ENCODE data around the gene CDH13.

DNA sequence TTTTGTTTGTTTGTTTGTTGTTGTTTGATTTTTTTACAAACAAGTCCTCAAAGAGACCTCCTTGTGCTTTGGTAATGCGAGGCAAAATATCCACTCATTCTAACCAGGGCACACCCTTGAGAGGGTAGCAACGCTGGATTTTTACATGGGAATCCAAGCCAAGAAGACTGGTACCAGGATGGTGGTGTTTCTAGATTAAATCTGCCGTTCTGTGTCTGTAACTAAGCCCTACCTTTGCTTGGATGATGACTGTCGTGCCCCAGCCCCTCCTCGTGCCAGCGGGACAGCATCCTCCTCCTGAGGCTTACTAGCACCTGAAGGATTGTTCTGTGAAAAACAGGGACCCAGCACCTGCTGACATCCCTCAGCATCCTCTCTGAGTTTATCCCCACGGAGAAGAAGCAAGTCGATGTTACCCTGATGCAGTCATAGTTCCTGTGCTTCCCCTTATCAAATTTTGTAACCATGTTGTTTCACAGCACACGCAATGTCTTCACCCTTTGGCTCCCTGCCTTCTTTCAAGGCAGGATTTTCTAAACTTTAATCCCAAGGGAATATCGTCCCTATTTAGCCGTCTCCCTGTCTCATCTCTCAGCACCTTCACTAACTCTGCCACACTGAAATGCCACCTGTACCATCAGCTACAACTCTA, 1175.9 kb downstream of the CDH13 start:
- no peak for TF ChIP-seq CTCF (IDR thresholded peaks at IDR 0.05 in 2 of 3, conservative IDR thresholded peaks at IDR 0.05 in 1 of 3; ENCODE audit: control insufficient read depth in 2 of 3, extremely low read depth in 1 of 3, insufficient read depth in 1 of 3, low read depth in 3 of 3, low read length in 3 of 3)
- no peak for TF ChIP-seq SP1 (IDR thresholded peaks at IDR 0.05; ENCODE audit: low read depth, low read length)
- TF ChIP-seq PAX8 (IDR thresholded peaks at IDR 0.05) = no peak
- no peak for TF ChIP-seq NBN (IDR thresholded peaks at IDR 0.05)
- TF ChIP-seq, protein P1, sequence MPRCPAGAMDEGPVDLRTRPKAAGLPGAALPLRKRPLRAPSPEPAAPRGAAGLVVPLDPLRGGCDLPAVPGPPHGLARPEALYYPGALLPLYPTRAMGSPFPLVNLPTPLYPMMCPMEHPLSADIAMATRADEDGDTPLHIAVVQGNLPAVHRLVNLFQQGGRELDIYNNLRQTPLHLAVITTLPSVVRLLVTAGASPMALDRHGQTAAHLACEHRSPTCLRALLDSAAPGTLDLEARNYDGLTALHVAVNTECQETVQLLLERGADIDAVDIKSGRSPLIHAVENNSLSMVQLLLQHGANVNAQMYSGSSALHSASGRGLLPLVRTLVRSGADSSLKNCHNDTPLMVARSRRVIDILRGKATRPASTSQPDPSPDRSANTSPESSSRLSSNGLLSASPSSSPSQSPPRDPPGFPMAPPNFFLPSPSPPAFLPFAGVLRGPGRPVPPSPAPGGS (IDR thresholded peaks at IDR 0.05; ENCODE audit: borderline replicate concordance, insufficient read depth, low read depth, low read length, poor library complexity, severe bottlenecking) = no peak
- no peak for TF ChIP-seq EP300 (IDR thresholded peaks at IDR 0.05; ENCODE audit: borderline replicate concordance in 1 of 2, control insufficient read depth in 1 of 2, low read depth in 2 of 2, low read length in 2 of 2)
- TF ChIP-seq, protein P2, sequence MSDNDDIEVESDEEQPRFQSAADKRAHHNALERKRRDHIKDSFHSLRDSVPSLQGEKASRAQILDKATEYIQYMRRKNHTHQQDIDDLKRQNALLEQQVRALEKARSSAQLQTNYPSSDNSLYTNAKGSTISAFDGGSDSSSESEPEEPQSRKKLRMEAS (IDR thresholded peaks at IDR 0.05; ENCODE audit: low read depth, low read length) = no peak
